Hematopoietic multipotent progenitor cell treated with erythropoietin and hydrocortisone succinate and interleukin-3 and kit ligand, for 4 days (in vitro differentiated cells): ENCODE results near the gene ROBO3.

Experiments
- DNase-seq: peaks from one replicate; pipeline ENCODE4 v3.0.0-alpha.2; 2015

Gene ROBO3

DNA sequence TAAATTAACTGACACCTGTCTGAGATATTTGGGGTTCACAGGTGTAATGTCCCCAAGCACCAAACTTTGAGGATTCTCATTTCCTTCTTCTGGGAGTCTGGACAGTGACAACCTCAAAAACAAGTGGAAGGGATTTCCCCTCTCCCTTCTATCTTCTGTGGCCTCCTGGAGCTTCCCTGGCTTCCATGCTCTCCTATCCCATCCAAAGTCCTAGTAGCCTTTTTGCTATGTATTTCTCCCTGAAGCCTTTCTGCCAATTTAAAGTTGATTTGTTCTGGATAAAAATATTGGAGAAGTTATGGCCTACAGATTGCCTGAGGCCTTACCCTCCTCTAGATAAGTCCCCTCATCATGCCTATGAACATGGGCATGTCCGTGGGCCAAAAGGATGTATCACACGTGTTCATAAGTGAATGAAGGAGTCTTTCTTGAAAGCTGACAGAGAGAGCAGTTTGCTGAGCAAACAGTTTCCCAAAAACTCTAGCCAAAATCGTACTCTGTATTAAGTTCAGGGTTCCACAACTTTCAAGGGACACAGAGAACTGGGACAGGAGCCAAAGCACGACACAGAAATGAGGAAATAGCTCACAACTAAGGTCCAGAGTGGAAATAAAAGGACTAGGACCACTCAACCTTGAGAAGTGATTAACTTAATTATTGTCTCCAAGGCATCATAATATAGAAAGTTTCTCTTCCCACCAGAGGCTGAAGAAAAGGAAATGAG, 63.9 kb downstream of the ROBO3 start:
- no peak for DNase-seq

DNA sequence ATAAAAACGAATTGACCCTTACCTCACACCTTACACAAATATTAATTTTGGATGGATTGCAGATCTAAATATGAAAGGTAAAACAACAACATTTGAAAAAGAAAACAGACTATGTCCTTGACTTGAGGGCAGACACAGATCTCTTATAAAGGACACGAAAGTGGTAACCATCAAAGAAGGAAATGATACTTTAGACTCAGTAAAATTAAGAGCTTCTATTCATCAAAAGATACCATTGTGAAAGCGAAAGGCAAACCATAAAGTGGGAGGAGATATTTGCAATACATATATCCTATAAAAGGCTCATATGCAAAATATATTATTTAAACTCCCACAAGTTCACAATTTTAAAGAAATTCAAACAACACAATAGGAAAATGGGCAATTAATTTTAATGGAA, 65.6 kb downstream of the ROBO3 start:
- no peak for DNase-seq
